Glutamatergic neuron (in vitro differentiated cells): ENCODE data around the gene MFSD8. TPM values are rescaled to one million over a fixed set of nuclear protein-coding genes. Genes with fewer than 3 reads are reported as not detected.
"Not testable (repeated sequence)": the region's sequence is repeated elsewhere in the genome, so short reads cannot be mapped to it uniquely, and the experiment has no call there.

Experiments
- DNase-seq: peaks from one replicate; pipeline ENCODE4 v3.0.0; 2022
- H3K27ac Mint-ChIP-seq: one replicate; pipeline ENCODE4 v1.8.0; 2020; ENCODE audit warnings: mild to moderate bottlenecking, mixed read lengths, inconsistent platforms; ENCODE audit not compliant: unreplicated experiment
- H3K27me3 Mint-ChIP-seq: one replicate; pipeline ENCODE4 v1.8.0; 2020; ENCODE audit warnings: mild to moderate bottlenecking, moderate library complexity, mixed read lengths, inconsistent platforms; ENCODE audit not compliant: unreplicated experiment
- H3K36me3 Mint-ChIP-seq: one replicate; pipeline ENCODE4 v1.8.0; 2020; ENCODE audit warnings: mild to moderate bottlenecking, mixed read lengths, inconsistent platforms; ENCODE audit not compliant: unreplicated experiment
- H3K4me1 Mint-ChIP-seq: one replicate; pipeline ENCODE4 v1.8.0; 2020; ENCODE audit warnings: mild to moderate bottlenecking, low read depth, mixed read lengths, inconsistent platforms; ENCODE audit not compliant: unreplicated experiment
- H3K4me3 Mint-ChIP-seq: one replicate; pipeline ENCODE4 v1.8.0; 2020; ENCODE audit warnings: mild to moderate bottlenecking, mixed read lengths, inconsistent platforms; ENCODE audit not compliant: unreplicated experiment
- H3K9me3 Mint-ChIP-seq: one replicate; pipeline ENCODE4 v1.8.0; 2020; ENCODE audit warnings: mild to moderate bottlenecking, moderate library complexity, mixed read lengths, inconsistent platforms; ENCODE audit not compliant: unreplicated experiment
- CTCF ChIP-seq: fragments of 200-600 bp; sonication (generic); IDR thresholded peaks from one replicate; pipeline ENCODE4 v1.5.0; 2021; ENCODE audit not compliant: partially characterized antibody, unreplicated experiment
- total RNA-seq: library from RNA; stranded (reverse); fragmentation: NEBNext Ultra II Directional; extraction: Animal tissue kit (Norgen Biotek cat#: 25700); gene quantifications from one replicate; pipeline ENCODE4 v1.2.1, GENCODE V29; 2021; ENCODE audit not compliant: unreplicated experiment

The MFSD8 gene
- total RNA-seq, 1 donor from 2014 or later = 22.6 TPM

DNA sequence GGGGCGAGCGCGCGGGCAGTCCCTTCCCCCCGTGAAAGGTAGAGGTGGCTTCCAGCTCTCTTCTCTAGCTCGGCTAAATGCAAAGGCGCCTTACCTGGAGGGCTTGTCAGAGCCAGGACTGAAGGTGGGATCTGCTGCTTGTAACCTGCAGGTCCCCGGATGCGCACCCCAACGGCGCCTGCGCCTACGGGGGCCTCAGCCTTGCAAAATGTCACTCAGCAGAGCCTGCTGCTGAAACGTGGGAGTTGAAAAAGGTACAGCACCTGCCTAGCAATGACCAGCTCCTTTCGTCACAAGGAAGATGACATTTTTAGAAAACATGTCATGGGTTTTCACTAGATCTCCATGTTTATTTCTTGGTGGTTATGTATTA, 816 bp upstream of the MFSD8 start:
- DNase-seq = peak; percentile 68
- H3K36me3 Mint-ChIP-seq = no peaks in the 10 kb centered on the region
- H3K4me1 Mint-ChIP-seq = no peaks in the 10 kb centered on the region
- no peak for TF ChIP-seq CTCF
- H3K9me3 Mint-ChIP-seq = peaks cover 5% of the 10 kb centered on the region
- no peaks in the 10 kb centered on the region for H3K27me3 Mint-ChIP-seq
- peak overlapping the region; percentile 90 for H3K4me3 Mint-ChIP-seq
- peak overlapping the region; percentile 90 for H3K27ac Mint-ChIP-seq

DNA sequence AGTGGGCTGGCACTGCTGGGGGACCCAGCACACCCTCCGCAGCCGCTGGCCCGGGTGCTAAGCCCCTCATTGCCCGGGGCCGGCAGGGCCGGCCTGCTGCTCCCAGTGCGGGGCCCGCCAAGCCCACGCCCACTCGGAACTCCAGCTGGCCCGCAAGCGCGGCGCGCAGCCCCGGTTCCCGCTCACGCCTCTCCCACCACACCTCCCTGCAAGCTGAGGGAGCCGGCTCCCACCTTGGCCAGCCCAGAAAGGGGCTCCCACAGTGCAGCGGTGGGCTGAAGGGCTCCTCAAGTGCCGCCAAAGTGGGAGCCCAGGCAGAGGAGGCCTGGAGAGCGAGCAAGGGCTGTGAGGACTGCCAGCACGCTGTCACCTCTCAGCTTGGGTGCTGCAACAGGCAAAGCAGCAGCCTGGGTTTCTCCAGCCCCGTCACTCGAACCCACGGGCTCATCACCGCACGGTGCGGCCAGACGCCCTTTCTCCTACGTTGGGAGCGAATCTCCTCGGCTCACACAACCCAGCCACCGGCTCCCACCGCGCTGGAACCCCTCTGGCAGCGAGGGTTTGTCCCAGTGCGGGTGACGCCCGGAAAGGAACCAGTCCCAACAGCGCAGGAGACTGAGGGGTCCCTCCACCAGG, 429 bp downstream of the MFSD8 start:
- H3K36me3 Mint-ChIP-seq, H3K4me1 Mint-ChIP-seq, DNase-seq, H3K9me3 Mint-ChIP-seq, H3K27me3 Mint-ChIP-seq: not testable (repeated sequence)
- Mint-ChIP-seq H3K4me3 (peak overlapping the region; percentile 90), H3K27ac (peak overlapping the region; percentile 90)

- not testable (repeated sequence) for H3K27me3 Mint-ChIP-seq, H3K27ac Mint-ChIP-seq, H3K4me1 Mint-ChIP-seq, H3K36me3 Mint-ChIP-seq, H3K9me3 Mint-ChIP-seq, DNase-seq
- H3K4me3 Mint-ChIP-seq = peak overlapping the region; percentile 84
Measured at GRCh38 chr4:127963633-127964398, 1.2 kb downstream of the MFSD8 start.

- no peak overlapping the region for H3K27ac Mint-ChIP-seq
- no peaks in the 10 kb centered on the region for H3K4me1 Mint-ChIP-seq
- H3K9me3 Mint-ChIP-seq = no peaks in the 10 kb centered on the region
- H3K36me3 Mint-ChIP-seq = no peaks in the 10 kb centered on the region
- no peak for TF ChIP-seq CTCF
- H3K27me3 Mint-ChIP-seq = no peaks in the 10 kb centered on the region
- no peak overlapping the region for H3K4me3 Mint-ChIP-seq
- DNase-seq = no peak
Measured at GRCh38 chr4:127959794-127960193, 5.2 kb downstream of the MFSD8 start.

DNA sequence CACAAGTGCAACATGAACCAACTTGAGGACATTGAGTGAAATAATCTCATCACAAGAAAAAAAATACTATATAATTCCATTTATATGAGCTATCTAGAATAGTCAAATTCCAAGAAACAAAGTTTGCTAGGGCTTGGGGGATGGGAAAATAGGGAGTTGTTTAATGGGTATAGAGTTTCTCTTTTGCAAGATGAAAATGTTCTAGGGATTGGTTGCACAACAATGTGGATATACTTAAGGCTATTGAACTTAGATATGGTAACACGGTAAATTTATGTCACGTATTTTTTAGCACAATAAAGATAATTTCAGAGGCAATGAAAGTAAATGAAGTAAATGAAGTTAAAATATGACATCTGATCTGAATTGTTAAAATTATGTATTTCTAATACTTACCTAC, 7.9 kb downstream of the MFSD8 start:
- no peaks in the 10 kb centered on the region for H3K36me3 Mint-ChIP-seq
- no peaks in the 10 kb centered on the region for H3K9me3 Mint-ChIP-seq
- H3K27me3 Mint-ChIP-seq = no peaks in the 10 kb centered on the region
- no peak overlapping the region for H3K27ac Mint-ChIP-seq
- H3K4me3 Mint-ChIP-seq = no peak overlapping the region
- no peak for DNase-seq
- H3K4me1 Mint-ChIP-seq = no peaks in the 10 kb centered on the region
- no peak for TF ChIP-seq CTCF

- H3K27ac Mint-ChIP-seq = no peak overlapping the region
- H3K27me3 Mint-ChIP-seq = peaks cover 1% of the 10 kb centered on the region
- DNase-seq = no peak
- H3K36me3 Mint-ChIP-seq = no peaks in the 10 kb centered on the region
- H3K9me3 Mint-ChIP-seq = no peaks in the 10 kb centered on the region
- no peaks in the 10 kb centered on the region for H3K4me1 Mint-ChIP-seq
- H3K4me3 Mint-ChIP-seq = no peak overlapping the region
- no peak for TF ChIP-seq CTCF
Measured at GRCh38 chr4:127936974-127937373, 28.0 kb downstream of the MFSD8 start.

- not testable (repeated sequence) for H3K36me3 Mint-ChIP-seq, H3K27me3 Mint-ChIP-seq, H3K27ac Mint-ChIP-seq, H3K4me3 Mint-ChIP-seq, H3K4me1 Mint-ChIP-seq, DNase-seq, H3K9me3 Mint-ChIP-seq
Measured at GRCh38 chr4:127931836-127932235, 33.1 kb downstream of the MFSD8 start.
